Upper lobe of left lung (tissue), 4 donors: Measurements from ENCODE around the gene CASS4.

ENCODE experiments used
- CTCF ChIP-seq, 6 experiments: fragments of 450-650 bp in 4 of 6; fragments of 200-600 bp in 2 of 6; sonication (generic) in 2 of 6; IDR thresholded peaks; one replicate each; pipeline ENCODE4 v1.5.1; 2016 to 2019; ENCODE audit warnings: antibody characterized with exemption in 6 of 6
- EP300 ChIP-seq, 4 donors: sonication (generic); formaldehyde crosslinking; IDR thresholded peaks; one replicate each; pipeline ENCODE4 v1.5.1; 2017; ENCODE audit warnings: antibody characterized with exemption in 4 of 4, control low read depth in 2 of 4
- POLR2A ChIP-seq, 4 donors: fragments of 450-650 bp; IDR thresholded peaks; one replicate each; pipeline ENCODE4 v1.5.1; 2016 to 2017; ENCODE audit warnings: antibody characterized with exemption in 4 of 4, mild to moderate bottlenecking in 2 of 4
- POLR2AphosphoS5 ChIP-seq, 2 donors: sonication (generic); formaldehyde crosslinking; IDR thresholded peaks; one replicate each; pipeline ENCODE4 v1.5.1; 2017; ENCODE audit warnings: antibody characterized with exemption in 2 of 2

- TF ChIP-seq CTCF (IDR thresholded peaks at IDR 0.05) (no peak), POLR2AphosphoS5 (IDR thresholded peaks at IDR 0.05) (no peak), POLR2A (IDR thresholded peaks at IDR 0.05) (no peak), EP300 (IDR thresholded peaks at IDR 0.05) (no peak)
These were observed 30.6 kb upstream of the CASS4 start for GRCh38 chr20:56381501-56381900.
